Common myeloid progenitor, CD34-positive (primary cell): ENCODE results near the gene ARHGAP8.

Experiments used
- CTCF ChIA-PET: fragments of 350-600 bp; sonication (Branson Sonifier 250); formaldehyde crosslinking; loops from one replicate; lab custom pipeline; 2021; ENCODE audit warnings: antibody characterized with exemption; lab: Charles Lee
- POLR2A ChIA-PET: fragments of 350-600 bp; sonication (Branson Sonifier 250); formaldehyde crosslinking; loops from one replicate; lab custom pipeline; 2021; ENCODE audit warnings: antibody characterized with exemption; lab: Charles Lee
- DNase-seq, 3 donors: peaks; one replicate each; pipeline versions ENCODE4 v3.0.0 to v3.0.0-alpha.2; 2013
- H3K27ac ChIP-seq, 2 experiments: 1 replicate in 1 of 2; 2 replicates in 1 of 2; pipeline ENCODE4 v1.7.0; 2013; ENCODE audit warnings: inconsistent platforms in 2 of 2, low read length in 2 of 2, mild to moderate bottlenecking in 2 of 2, low read depth in 1 of 2, moderate library complexity in 1 of 2; ENCODE audit not compliant: severe bottlenecking in 2 of 2, insufficient read depth in 1 of 2, poor library complexity in 1 of 2
- H3K27me3 ChIP-seq, 5 experiments: replicated peaks in 2 of 5; 1 replicate in 3 of 5; 2 replicates in 2 of 5; pipeline versions ENCODE4 v1.6.1 to v1.7.0; 2013; ENCODE audit warnings: low read length in 4 of 5, mild to moderate bottlenecking in 2 of 5, moderate library complexity in 2 of 5, inconsistent platforms in 1 of 5; ENCODE audit not compliant: insufficient read depth in 5 of 5, control insufficient read depth in 4 of 5
- H3K36me3 ChIP-seq, 4 experiments: 1 replicate in 2 of 4; 2 replicates in 2 of 4; pipeline versions ENCODE4 v1.6.1 to v1.7.0; 2013; ENCODE audit warnings: low read length in 3 of 4, control low read depth in 1 of 4, mild to moderate bottlenecking in 1 of 4; ENCODE audit not compliant: control insufficient read depth in 4 of 4, insufficient read depth in 4 of 4
- H3K4me1 ChIP-seq, 4 experiments: 1 replicate in 3 of 4; 2 replicates in 1 of 4; pipeline versions ENCODE4 v1.6.1 to v1.7.1; 2013; ENCODE audit warnings: low read length in 3 of 4, mild to moderate bottlenecking in 3 of 4, control low read depth in 1 of 4, inconsistent platforms in 1 of 4, moderate library complexity in 1 of 4; ENCODE audit not compliant: control insufficient read depth in 4 of 4, insufficient read depth in 4 of 4; ENCODE audit errors: control extremely low read depth in 1 of 4
- H3K4me3 ChIP-seq, 7 experiments: 1 replicate in 4 of 7; 2 replicates in 3 of 7; pipeline versions ENCODE4 v1.5.1 to v1.7.0; 2013; ENCODE audit warnings: mild to moderate bottlenecking in 7 of 7, low read length in 6 of 7, moderate library complexity in 6 of 7, inconsistent platforms in 2 of 7, low read depth in 2 of 7, control low read depth in 1 of 7; ENCODE audit not compliant: insufficient read depth in 4 of 7, control insufficient read depth in 1 of 7; ENCODE audit errors: extremely low read depth in 1 of 7
- H3K9me3 ChIP-seq, 5 experiments: 1 replicate in 4 of 5; 2 replicates in 1 of 5; pipeline versions ENCODE4 v1.6.1 to v1.7.1; 2013; ENCODE audit warnings: low read length in 4 of 5, mild to moderate bottlenecking in 2 of 5, inconsistent platforms in 1 of 5, low read depth in 1 of 5, moderate library complexity in 1 of 5; ENCODE audit not compliant: control insufficient read depth in 4 of 5, insufficient read depth in 2 of 5; ENCODE audit errors: control extremely low read depth in 1 of 5
- WGBS: methylation state at CpG from one replicate; pipeline ENCODE4 v1.1.5; 2013; ENCODE audit not compliant: insufficient coverage; 5-methylcytosine and 5-hydroxymethylcytosine counted together

Gene ARHGAP8

DNA sequence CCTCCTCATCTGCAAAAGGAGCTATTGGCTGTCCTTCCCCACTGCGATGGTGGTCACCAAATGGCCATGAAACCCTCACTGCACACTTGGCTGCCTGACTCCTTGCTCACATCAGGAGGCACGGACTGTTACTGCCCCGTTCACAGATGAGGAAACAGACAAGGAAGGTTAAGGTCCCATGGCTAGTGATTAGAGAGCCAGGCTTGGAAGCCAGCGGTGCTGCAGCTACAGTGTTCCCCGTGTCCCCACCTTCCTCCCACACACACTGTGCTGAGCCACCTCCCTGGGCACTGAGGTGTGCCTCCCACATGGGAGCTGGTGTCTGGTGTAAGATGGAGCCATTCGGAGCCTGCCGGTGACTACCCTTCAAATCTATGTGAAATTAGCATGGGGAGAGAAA is 2.6 kb downstream of the ARHGAP8 start:
- H3K36me3 ChIP-seq, result no peaks in the 10 kb centered on the region
- DNase-seq, result no peak
- ChIA-PET CTCF (no interaction called here), POLR2A (no interaction called here)
- peaks cover 0 to 7% (median 2%) of the 10 kb centered on the region in 4 experiments for H3K4me1 ChIP-seq
- H3K4me3 ChIP-seq, result no peak overlapping the region
- peaks cover 10 to 68% (median 33%) of the 10 kb centered on the region in 5 experiments for H3K27me3 ChIP-seq
- H3K27ac ChIP-seq, result no peak overlapping the region
- WGBS, result 46% methylated on average over 5 of the region's 7 CpGs
- H3K9me3 ChIP-seq, result peaks cover 0 to 2% (median 0%) of the 10 kb centered on the region in 5 experiments

DNA sequence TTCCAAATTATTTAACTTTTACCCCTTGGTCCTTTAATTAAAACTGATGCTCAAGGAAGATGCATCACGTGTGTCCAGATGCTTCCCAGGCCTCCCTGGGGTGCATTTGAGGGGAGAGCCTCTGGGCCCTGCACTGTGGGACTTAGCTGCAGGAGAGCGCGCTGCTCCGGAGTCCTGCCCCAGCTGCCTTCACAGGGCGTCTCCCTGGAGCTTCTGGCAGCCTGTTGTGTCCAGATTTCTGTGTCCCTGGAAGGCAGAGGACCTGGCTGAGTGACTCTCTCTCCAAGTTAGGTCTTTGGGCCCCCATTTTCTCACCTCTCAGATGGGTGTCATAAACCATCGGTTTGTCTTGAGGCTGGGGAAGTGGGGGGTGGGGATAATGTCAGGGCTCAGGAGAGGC is 3.0 kb downstream of the ARHGAP8 start:
- 56% methylated on average over 4 of the region's 6 CpGs for WGBS
- Histone ChIP-seq H3K27me3 (peaks cover 10 to 63% (median 33%) of the 10 kb centered on the region in 5 experiments), H3K4me1 (peaks cover 0 to 7% (median 2%) of the 10 kb centered on the region in 4 experiments), H3K4me3 (no peak overlapping the region), H3K36me3 (no peaks in the 10 kb centered on the region), H3K27ac (no peak overlapping the region), H3K9me3 (peaks cover 0 to 2% (median 0%) of the 10 kb centered on the region in 5 experiments)
- ChIA-PET CTCF (no interaction called here), POLR2A (no interaction called here)
- DNase-seq, result no peak

DNA sequence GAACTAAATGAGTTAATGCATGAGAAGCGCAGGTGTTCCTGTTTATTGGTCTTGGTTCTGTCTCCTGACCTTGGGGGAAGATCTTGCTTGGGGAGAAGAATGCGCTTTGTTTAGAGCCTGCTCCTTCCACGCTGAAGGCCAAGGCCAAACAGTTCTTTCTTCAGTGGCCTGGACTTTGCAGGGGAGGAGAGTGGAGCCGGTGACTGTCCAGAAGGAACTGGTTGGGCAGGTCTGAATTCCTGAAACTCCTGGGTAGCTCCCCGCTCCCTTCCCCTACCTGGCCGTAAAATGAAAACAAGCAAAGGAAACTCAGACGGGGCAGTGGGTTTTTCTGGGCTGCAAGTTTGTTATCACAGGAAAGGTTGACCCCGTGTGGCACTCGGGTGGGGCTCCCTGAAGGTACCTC is 3.6 kb downstream of the ARHGAP8 start:
- H3K9me3 ChIP-seq, result peaks cover 0 to 1% (median 0%) of the 10 kb centered on the region in 5 experiments
- no peak overlapping the region for H3K4me3 ChIP-seq
- ChIA-PET CTCF (no interaction called here), POLR2A (no interaction called here)
- H3K27ac ChIP-seq, result no peak overlapping the region
- DNase-seq, result no peak
- peaks cover 0 to 7% (median 2%) of the 10 kb centered on the region in 4 experiments for H3K4me1 ChIP-seq
- H3K27me3 ChIP-seq, result peaks cover 10 to 58% (median 31%) of the 10 kb centered on the region in 5 experiments
- no peaks in the 10 kb centered on the region for H3K36me3 ChIP-seq
- WGBS, result 60% methylated on average over 6 of the region's 9 CpGs

DNA sequence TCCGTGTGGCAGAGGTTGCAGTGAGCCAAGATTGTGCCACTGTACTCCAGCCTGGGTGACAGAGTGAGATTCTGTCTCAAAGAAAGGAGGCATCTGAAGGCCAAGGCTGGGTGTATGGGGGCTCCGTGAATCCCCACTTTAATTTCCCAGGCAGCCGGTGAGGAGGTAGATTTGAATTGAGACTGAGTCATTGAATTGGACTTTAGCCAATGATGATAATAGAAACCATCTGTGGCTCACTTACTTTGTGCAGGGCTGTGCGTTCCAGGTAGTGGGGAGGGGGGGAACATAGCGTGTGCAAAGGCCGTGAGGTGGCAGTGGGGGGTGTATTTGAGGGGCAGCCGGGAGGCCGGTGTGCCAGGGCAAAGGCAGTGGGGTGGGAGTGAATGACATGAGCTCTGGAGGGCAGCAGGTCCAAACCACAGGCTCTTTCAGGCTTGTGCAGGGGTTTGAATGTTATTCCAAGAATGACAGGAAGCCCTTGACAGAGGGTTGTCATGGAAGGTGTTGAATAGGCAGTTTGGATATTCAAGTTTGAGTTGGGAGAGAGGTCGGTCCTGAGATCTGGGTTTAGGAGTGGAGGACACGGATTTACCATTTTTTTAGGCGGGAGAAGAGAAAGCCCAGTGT is 6.1 kb downstream of the ARHGAP8 start:
- ChIA-PET CTCF (no interaction called here), POLR2A (no interaction called here)
- Histone ChIP-seq H3K4me1 (no peaks in the 10 kb centered on the region), H3K9me3 (peaks cover 0 to 5% (median 0%) of the 10 kb centered on the region in 5 experiments), H3K4me3 (no peak overlapping the region), H3K27ac (no peak overlapping the region), H3K27me3 (peaks cover 8 to 34% (median 21%) of the 10 kb centered on the region in 5 experiments), H3K36me3 (no peaks in the 10 kb centered on the region)
- DNase-seq, result no peak
- 95% methylated on average over 11 of the region's 11 CpGs for WGBS

DNA sequence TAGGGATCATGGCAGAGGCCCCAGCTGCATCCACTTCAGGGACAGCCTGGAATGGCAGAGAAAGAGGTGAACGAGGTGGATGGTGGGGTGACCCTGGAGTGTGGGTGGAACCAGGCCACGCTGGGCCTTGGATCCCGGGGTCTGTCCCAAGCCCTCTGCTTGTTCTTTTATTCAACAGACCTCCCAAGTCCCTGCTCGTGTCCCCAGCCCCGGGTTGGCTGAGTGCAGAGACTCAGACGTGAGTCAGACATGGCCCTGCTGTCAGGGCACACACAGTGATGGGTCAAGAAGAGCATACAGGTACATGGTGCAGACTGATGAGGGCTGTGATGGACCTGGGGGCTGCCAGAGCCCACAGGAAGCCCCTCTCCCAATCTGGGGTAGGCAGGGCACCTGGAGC is 6.6 kb downstream of the ARHGAP8 start:
- H3K36me3 ChIP-seq, result no peaks in the 10 kb centered on the region
- H3K4me3 ChIP-seq, result no peak overlapping the region
- H3K4me1 ChIP-seq, result no peaks in the 10 kb centered on the region
- WGBS, result 100% methylated on average over 3 of the region's 6 CpGs
- peaks cover 5 to 29% (median 16%) of the 10 kb centered on the region in 5 experiments for H3K27me3 ChIP-seq
- CTCF ChIA-PET, result no interaction called here
- no peak for DNase-seq
- POLR2A ChIA-PET, result no interaction called here
- no peak overlapping the region for H3K27ac ChIP-seq
- peaks cover 0 to 5% (median 0%) of the 10 kb centered on the region in 5 experiments for H3K9me3 ChIP-seq

DNA sequence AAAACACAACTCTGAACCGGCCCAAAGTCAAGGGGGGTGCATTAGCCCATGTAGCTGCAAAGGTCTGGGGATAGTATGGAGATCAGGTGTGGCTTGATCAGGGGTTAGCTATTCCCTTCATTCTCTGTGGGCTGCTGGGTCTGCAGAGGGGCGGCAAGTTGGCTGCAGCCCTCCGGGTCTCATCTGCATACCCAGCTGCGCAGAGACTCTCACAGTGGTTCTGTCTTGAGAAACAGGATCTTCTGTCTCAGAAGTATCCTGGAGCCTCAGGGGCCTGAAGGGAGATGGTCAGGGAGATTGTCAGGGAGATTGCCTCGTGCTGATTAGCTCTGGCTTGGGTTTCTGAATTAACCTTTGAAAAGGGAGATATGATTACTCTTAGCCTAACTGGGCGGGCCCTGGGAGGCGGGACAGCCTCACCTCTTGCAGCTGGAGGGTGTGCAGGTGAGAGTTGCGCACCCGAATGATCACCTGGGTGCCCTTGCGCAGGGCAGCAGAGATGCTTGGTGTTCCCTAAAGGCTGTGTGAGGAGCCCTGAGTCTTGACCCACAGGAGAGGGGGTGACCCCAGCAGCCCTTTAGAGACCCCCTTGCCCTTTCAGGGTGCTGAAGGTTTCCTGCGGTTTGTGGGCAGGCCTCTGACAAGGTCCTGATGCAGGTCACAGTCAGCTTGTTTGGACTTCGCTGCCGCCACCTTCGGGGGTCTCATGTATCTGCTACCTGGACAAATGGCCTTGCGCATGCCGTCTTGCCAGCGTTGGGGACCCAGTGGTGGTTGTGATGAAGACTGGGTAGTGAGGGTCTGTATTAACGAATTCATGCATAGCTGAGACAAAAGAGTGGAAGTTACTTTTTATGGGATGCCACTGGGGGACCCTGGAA is 7.3 kb downstream of the ARHGAP8 start:
- ChIA-PET POLR2A (no interaction called here), CTCF (no interaction called here)
- WGBS, result 93% methylated on average over 17 of the region's 18 CpGs
- peaks cover 2 to 22% (median 13%) of the 10 kb centered on the region in 5 experiments for H3K27me3 ChIP-seq
- peaks cover 0 to 2% (median 0%) of the 10 kb centered on the region in 4 experiments for H3K4me1 ChIP-seq
- no peaks in the 10 kb centered on the region for H3K36me3 ChIP-seq
- no peak for DNase-seq
- H3K4me3 ChIP-seq, result no peak overlapping the region
- H3K27ac ChIP-seq, result no peak overlapping the region
- H3K9me3 ChIP-seq, result peaks cover 0 to 5% (median 0%) of the 10 kb centered on the region in 5 experiments

DNA sequence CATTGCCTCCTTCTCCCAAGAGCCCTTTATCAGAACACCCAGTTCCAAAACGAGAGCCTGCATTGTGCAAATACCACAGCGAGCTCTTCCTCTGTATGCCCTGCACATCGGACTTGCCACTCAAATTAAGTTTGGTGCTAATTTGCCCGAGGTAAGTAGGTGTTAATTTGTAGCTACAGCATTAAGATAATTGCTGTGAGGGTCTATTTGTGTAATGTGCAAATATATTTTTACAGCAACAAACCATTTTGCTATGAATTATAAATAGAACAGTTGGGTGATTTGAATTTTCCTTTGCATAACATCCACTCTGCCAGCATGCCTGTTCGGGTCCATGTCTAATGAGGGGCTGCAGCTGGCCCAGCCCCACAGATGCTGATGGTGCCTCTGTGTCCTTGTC is 8.1 kb downstream of the ARHGAP8 start:
- no peak for DNase-seq
- H3K9me3 ChIP-seq, result peaks cover 0 to 4% (median 0%) of the 10 kb centered on the region in 5 experiments
- ChIA-PET POLR2A (no interaction called here), CTCF (no interaction called here)
- 100% methylated on average over 2 of the region's 5 CpGs for WGBS
- H3K27ac ChIP-seq, result no peak overlapping the region
- H3K27me3 ChIP-seq, result peaks cover 0 to 14% (median 5%) of the 10 kb centered on the region in 5 experiments
- peaks cover 0 to 10% (median 3%) of the 10 kb centered on the region in 4 experiments for H3K4me1 ChIP-seq
- H3K36me3 ChIP-seq, result no peaks in the 10 kb centered on the region
- no peak overlapping the region for H3K4me3 ChIP-seq
